Hepatocyte (in vitro differentiated cells): ENCODE measurements around the gene DNM2. TPM values are rescaled to one million over a fixed set of nuclear protein-coding genes. Genes with fewer than 3 reads are reported as not detected.

Source experiments
- DNase-seq: peaks from one replicate; pipeline ENCODE4 v3.0.0-alpha.2; 2016; ENCODE audit warnings: low spot score
- H2AFZ ChIP-seq: fragments of 200-600 bp; sonication (generic); 2 replicates; pipeline ENCODE4 v1.6.0; 2016; ENCODE audit warnings: antibody characterized with exemption, mild to moderate bottlenecking
- H3K27ac ChIP-seq: fragments of 200-600 bp; sonication (generic); 2 replicates; pipeline ENCODE4 v1.5.1; 2016; ENCODE audit warnings: mild to moderate bottlenecking
- H3K27me3 ChIP-seq: fragments of 200-600 bp; sonication (generic); 2 replicates; pipeline ENCODE4 v1.6.1; 2016
- H3K36me3 ChIP-seq: fragments of 200-600 bp; sonication (generic); replicated peaks from 2 replicates; pipeline ENCODE4 v1.5.1; 2016; ENCODE audit warnings: low read depth; ENCODE audit not compliant: insufficient read depth
- H3K4me1 ChIP-seq: fragments of 200-600 bp; sonication (generic); 2 replicates; pipeline ENCODE4 v1.5.1; 2016; ENCODE audit warnings: mild to moderate bottlenecking, moderate library complexity; ENCODE audit not compliant: insufficient read depth
- H3K4me2 ChIP-seq: fragments of 200-600 bp; sonication (generic); 2 replicates; pipeline ENCODE4 v1.6.0; 2016
- H3K4me3 ChIP-seq: fragments of 200-600 bp; sonication (generic); 2 replicates; pipeline ENCODE4 v1.5.1; 2016; ENCODE audit warnings: mild to moderate bottlenecking
- H3K79me2 ChIP-seq: fragments of 200-600 bp; sonication (generic); 2 replicates; pipeline ENCODE4 v1.6.0; 2017; ENCODE audit warnings: mild to moderate bottlenecking
- H3K9me2 ChIP-seq: fragments of 200-600 bp; sonication (generic); replicated peaks from 2 replicates; pipeline ENCODE4 v1.6.0; 2017; ENCODE audit warnings: mild to moderate bottlenecking; ENCODE audit not compliant: insufficient read depth
- H3K9me3 ChIP-seq: fragments of 200-600 bp; sonication (generic); 2 replicates; pipeline ENCODE4 v1.5.1; 2016; ENCODE audit warnings: low read depth, mild to moderate bottlenecking
- H4K20me1 ChIP-seq: fragments of 200-600 bp; sonication (generic); 2 replicates; pipeline ENCODE4 v1.6.0; 2016; ENCODE audit warnings: mild to moderate bottlenecking; ENCODE audit not compliant: insufficient read depth, poor library complexity, severe bottlenecking
- CTCF ChIP-seq: fragments of 200-600 bp; sonication (generic); IDR thresholded peaks from 2 replicates; pipeline ENCODE4 v1.5.1; 2016; ENCODE audit warnings: antibody characterized with exemption, mild to moderate bottlenecking; ENCODE audit not compliant: poor library complexity
- EZH2 ChIP-seq: fragments of 200-600 bp; sonication (generic); IDR thresholded peaks from 2 replicates; pipeline ENCODE4 v1.6.1; 2016; ENCODE audit warnings: antibody characterized with exemption, mild to moderate bottlenecking, borderline replicate concordance
- EZH2phosphoT487 ChIP-seq: fragments of 200-600 bp; sonication (generic); IDR thresholded peaks from one replicate; pipeline ENCODE4 v1.6.1; 2018; ENCODE audit warnings: antibody characterized with exemption, mild to moderate bottlenecking, low read depth, moderate library complexity; ENCODE audit not compliant: unreplicated experiment, severe bottlenecking
- WGBS: methylation state at CpG from one replicate; pipeline ENCODE4 v1.1.6; 2016; ENCODE audit warnings: low lambda C conversion rate; ENCODE audit errors: missing lambda C conversion rate; 5-methylcytosine and 5-hydroxymethylcytosine counted together
- polyA plus RNA-seq: library from polyadenylated mRNA; unstranded; fragments of >200 nt; fragmentation: Nextera tagmentation; extraction: Ambion mirVana; gene quantifications from 2 replicates; pipeline ENCODE4 v1.2.1, GENCODE V29; 2016
- total RNA-seq: library from RNA; depleted of rRNA; stranded (reverse); fragments of >200 nt; gene quantifications from 2 replicates; pipeline ENCODE4 v1.2.3, GENCODE V29; 2014

DNM2 gene
- total and polyA plus RNA-seq, 2 experiments from 2014 or later = 93.9 to 130 TPM

- Histone ChIP-seq H3K9me3 (no peaks in the 10 kb centered on the region), H3K79me2 (no peaks in the 10 kb centered on the region), H3K36me3 (no peaks in the 10 kb centered on the region), H3K9me2 (no peaks in the 10 kb centered on the region), H3K27ac (no peak overlapping the region), H3K4me3 (no peak overlapping the region), H3K27me3 (no peaks in the 10 kb centered on the region), H4K20me1 (no peaks in the 10 kb centered on the region), H3K4me1 (no peaks in the 10 kb centered on the region), H2AFZ (no peak overlapping the region), H3K4me2 (no peak overlapping the region)
- no peak for DNase-seq
- WGBS = 96% methylated on average over 25 of the region's 26 CpGs
- TF ChIP-seq EZH2 = no peak
- no peak for TF ChIP-seq CTCF
- no peak for TF ChIP-seq EZH2phosphoT487
Measured at GRCh38 chr19:10828981-10829821, 111.3 kb downstream of the DNM2 start.

- TF ChIP-seq EZH2phosphoT487 (no peak), EZH2 (no peak), CTCF (no peak)
- H3K4me2 ChIP-seq = no peak overlapping the region
- H3K27me3 ChIP-seq = no peaks in the 10 kb centered on the region
- no peak for DNase-seq
- H3K36me3 ChIP-seq = no peaks in the 10 kb centered on the region
- WGBS = 100% methylated on average over 5 of the region's 16 CpGs
- no peaks in the 10 kb centered on the region for H3K9me2 ChIP-seq
- H3K27ac ChIP-seq = no peak overlapping the region
- H4K20me1 ChIP-seq = no peaks in the 10 kb centered on the region
- no peaks in the 10 kb centered on the region for H3K9me3 ChIP-seq
- no peaks in the 10 kb centered on the region for H3K79me2 ChIP-seq
- H3K4me3 ChIP-seq = no peak overlapping the region
- H3K4me1 ChIP-seq = no peaks in the 10 kb centered on the region
- H2AFZ ChIP-seq = no peak overlapping the region
Measured at GRCh38 chr19:10829967-10830366, 112.1 kb downstream of the DNM2 start.

GRCh38 chr19:10830370-10830769 is 112.5 kb downstream of the DNM2 start:
- no peak overlapping the region for H3K27ac ChIP-seq
- no peaks in the 10 kb centered on the region for H3K36me3 ChIP-seq
- H4K20me1 ChIP-seq = no peaks in the 10 kb centered on the region

More at GRCh38 chr19:10830370-10830769, 112.5 kb downstream of the DNM2 start:
- 94% methylated on average over 7 of the region's 7 CpGs for WGBS
- DNase-seq = no peak
- Histone ChIP-seq H3K27me3 (no peaks in the 10 kb centered on the region), H3K9me3 (no peaks in the 10 kb centered on the region), H3K4me1 (no peaks in the 10 kb centered on the region), H2AFZ (no peak overlapping the region), H3K79me2 (no peaks in the 10 kb centered on the region), H3K4me2 (no peak overlapping the region), H3K4me3 (no peak overlapping the region), H3K9me2 (no peaks in the 10 kb centered on the region)
- no peak for TF ChIP-seq CTCF
- TF ChIP-seq EZH2phosphoT487 = no peak
- no peak for TF ChIP-seq EZH2
